ENCODE measurements around the gene HOXC12.

The HOXC12 gene

GRCh38 chr12:53956914-53957536 lies 2.3 kb downstream of the HOXC12 start:
- no peak for DNase-seq

GRCh38 chr12:53958128-53958527 lies 3.4 kb downstream of the HOXC12 start:
- no peak for DNase-seq

- no peak for DNase-seq
Measured at GRCh38 chr12:53959314-53959713, 4.6 kb downstream of the HOXC12 start.

- DNase-seq, result no peak
Measured at GRCh38 chr12:53960187-53961024, 5.7 kb downstream of the HOXC12 start.

GRCh38 chr12:53961025-53961761 lies 6.5 kb downstream of the HOXC12 start:
- DNase-seq, result no peak

GRCh38 chr12:53963005-53963404 lies 8.3 kb downstream of the HOXC12 start:
- no peak for DNase-seq

GRCh38 chr12:53963434-53964314 lies 9.0 kb downstream of the HOXC12 start:
- no peak for DNase-seq

- no peak for DNase-seq
Measured at GRCh38 chr12:53964315-53964713, 9.6 kb downstream of the HOXC12 start.

- no peak for DNase-seq
Measured at GRCh38 chr12:53965281-53966084, 10.8 kb downstream of the HOXC12 start.

GRCh38 chr12:53966085-53966384 lies 11.3 kb downstream of the HOXC12 start:
- no peak for DNase-seq

GRCh38 chr12:53966385-53967133 lies 11.9 kb downstream of the HOXC12 start:
- DNase-seq, result no peak

- no peak for DNase-seq
Measured at GRCh38 chr12:53967421-53967925, 12.8 kb downstream of the HOXC12 start.

GRCh38 chr12:53968214-53969127 lies 13.8 kb downstream of the HOXC12 start:
- no peak for DNase-seq

- no peak for DNase-seq
Measured at GRCh38 chr12:53969588-53970259, 15.0 kb downstream of the HOXC12 start.

- no peak for DNase-seq
Measured at GRCh38 chr12:53970451-53970850, 15.7 kb downstream of the HOXC12 start.

- DNase-seq, result no peak
Measured at GRCh38 chr12:53971129-53971528, 16.4 kb downstream of the HOXC12 start.

- DNase-seq, result no peak
Measured at GRCh38 chr12:53971686-53972085, 17.0 kb downstream of the HOXC12 start.

GRCh38 chr12:53972152-53972702 lies 17.5 kb downstream of the HOXC12 start:
- no peak for DNase-seq

- no peak for DNase-seq
Measured at GRCh38 chr12:53972722-53973235, 18.1 kb downstream of the HOXC12 start, which contains the start of gene HOXC11. HOXC11 (plus strand) TSS chr12:53973126; CDS start chr12:53973242, 116 bp downstream.
